HG03378 (cell line): ENCODE measurements around the gene SH3BP1.

Experiments
- ATAC-seq: cut with Tn5 transposase; IDR thresholded peaks from one replicate; pipeline ENCODE4 v1.9.1; 2021; ENCODE audit warnings: mild to moderate bottlenecking, moderate library complexity; ENCODE audit not compliant: unreplicated experiment

The SH3BP1 gene

DNA sequence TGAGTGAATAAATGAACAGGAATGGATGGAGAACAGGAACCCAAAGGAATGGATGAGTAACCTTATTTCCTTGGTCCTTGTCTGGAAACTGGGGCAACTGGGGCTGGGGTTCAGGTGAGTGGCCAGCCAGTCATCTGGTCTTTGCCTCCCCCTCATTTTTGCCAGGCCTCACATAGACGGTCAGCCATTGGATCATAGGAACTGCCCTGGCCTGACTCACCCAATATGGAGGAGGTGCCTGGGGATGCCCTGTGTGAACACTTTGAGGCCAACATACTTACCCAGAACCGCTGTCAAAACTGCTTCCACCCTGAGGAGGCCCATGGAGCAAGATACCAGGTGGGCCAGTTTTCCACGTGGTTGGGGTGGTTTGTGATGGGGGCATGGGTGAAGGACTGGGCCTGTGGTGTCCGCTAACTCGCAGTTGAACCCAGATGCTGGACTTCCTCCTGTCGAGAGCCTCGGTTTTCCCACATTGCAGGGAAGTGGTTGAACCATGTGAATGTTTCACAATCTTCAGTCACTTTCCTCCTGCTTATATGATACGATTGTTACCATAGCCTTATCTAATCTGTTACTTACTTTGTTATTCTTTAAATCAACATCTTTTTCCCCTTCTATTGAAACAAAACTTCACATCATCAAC lies 61.8 kb downstream of the SH3BP1 start:
- ATAC-seq, result no peak

DNA sequence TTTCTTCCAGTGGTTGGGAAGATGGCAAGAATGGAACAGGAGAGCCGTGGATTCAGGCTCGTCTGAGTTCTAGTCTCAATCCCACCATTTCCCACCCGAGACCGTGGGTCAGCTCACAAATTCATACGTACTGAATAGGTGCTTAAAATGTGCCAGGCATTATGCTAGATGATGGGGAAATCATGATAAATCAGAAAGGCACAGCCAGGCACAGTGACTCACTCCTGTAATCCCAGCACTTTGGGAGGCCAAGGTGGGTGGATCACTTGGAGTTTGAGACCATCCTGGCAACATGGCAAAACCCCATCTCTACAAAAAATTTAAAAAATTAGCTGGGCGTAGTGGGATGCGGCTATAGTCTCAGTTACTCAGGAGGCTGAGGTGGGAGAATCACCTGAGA lies 64.4 kb downstream of the SH3BP1 start:
- ATAC-seq, result no peak

DNA sequence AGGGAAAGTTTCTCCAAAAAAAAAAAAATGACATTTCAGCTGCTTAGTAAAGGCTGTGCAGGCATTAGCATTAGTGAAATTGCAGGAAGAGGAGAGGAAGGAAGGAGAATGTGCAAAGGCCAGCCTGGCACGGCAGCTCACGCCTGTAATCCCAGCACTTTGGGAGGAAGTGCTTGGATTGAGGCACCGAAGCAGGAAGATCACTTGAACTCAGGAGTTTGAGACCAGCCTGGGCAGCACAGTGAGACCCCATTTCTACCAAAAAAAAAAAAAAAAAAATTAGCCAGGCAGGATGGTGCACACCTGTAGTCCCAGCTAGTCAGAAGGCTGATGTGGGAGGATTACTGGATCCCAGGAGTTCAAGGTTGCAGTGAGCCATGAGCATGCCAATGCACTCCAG lies 65.2 kb downstream of the SH3BP1 start:
- ATAC-seq, result no peak

DNA sequence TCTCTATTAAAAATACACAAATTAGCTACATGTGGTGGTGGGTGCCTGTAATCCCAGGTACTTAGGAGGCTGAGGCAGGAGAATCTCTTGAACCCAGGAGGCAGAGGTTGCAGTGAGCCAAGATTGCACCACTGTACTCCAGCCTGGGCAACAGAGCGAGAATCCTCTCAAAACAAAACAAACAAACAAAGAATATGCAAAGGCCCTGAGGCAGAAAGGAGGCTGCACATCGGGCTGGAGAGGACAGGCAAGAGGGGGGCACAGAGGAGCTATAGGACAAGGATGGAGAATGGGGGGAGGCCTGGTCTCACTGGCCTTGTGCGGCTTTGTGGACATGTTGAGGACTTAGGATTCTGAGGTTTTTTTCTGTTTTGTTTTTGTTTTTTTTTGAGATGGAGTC lies 65.7 kb downstream of the SH3BP1 start:
- no peak for ATAC-seq
